HFF-Myc (cell line): ENCODE results near the gene SOX5.

ENCODE experiments used
- DNase-seq: peaks from one replicate; pipeline ENCODE4 v3.0.0-alpha.2; 2011; ENCODE audit warnings: low read depth; ENCODE audit errors: extremely low read depth
- H3K4me3 ChIP-seq: replicated peaks from 2 replicates; pipeline ENCODE4 v1.5.1; 2011; ENCODE audit warnings: low read depth, mild to moderate bottlenecking, control low read depth, low read length
- TF ChIP-seq, protein P1 (sequence below): IDR thresholded peaks from 2 replicates; pipeline ENCODE4 v1.5.1; 2012; ENCODE audit warnings: mild to moderate bottlenecking, low read depth, low read length, control low read depth; ENCODE audit errors: missing control alignments

SOX5 gene

GRCh38 chr12:23813206-23813605 is 136.3 kb downstream of the SOX5 start:
- TF ChIP-seq, protein P1, sequence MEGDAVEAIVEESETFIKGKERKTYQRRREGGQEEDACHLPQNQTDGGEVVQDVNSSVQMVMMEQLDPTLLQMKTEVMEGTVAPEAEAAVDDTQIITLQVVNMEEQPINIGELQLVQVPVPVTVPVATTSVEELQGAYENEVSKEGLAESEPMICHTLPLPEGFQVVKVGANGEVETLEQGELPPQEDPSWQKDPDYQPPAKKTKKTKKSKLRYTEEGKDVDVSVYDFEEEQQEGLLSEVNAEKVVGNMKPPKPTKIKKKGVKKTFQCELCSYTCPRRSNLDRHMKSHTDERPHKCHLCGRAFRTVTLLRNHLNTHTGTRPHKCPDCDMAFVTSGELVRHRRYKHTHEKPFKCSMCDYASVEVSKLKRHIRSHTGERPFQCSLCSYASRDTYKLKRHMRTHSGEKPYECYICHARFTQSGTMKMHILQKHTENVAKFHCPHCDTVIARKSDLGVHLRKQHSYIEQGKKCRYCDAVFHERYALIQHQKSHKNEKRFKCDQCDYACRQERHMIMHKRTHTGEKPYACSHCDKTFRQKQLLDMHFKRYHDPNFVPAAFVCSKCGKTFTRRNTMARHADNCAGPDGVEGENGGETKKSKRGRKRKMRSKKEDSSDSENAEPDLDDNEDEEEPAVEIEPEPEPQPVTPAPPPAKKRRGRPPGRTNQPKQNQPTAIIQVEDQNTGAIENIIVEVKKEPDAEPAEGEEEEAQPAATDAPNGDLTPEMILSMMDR = no peak
- no peak overlapping the region for H3K4me3 ChIP-seq

DNA sequence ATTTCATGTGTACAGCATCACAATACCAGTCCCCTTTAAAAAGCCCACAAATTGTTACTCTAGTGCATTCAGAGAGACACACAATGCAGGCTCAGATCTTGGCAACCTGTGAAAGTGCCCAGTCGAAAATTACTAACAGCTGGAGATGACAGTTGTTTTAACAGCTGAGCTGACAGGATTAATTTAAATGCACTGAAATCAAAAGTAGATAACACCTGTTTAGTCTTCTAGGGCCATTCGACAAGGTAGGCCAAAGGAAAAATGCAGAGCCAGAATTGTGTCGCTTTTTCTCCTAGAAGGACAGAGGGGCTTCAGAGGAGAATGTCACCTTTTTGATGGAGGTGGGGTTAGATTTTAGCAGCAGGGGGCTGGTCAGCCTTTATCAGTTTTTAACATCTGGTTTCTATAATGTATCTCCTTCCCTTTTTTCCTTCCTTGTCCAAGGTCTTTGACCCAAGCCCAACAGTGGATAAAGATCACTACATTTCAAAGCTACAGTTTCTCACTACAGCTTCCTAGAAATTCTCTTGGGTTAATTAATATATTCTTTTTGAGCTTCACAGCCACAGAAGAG is 139.1 kb downstream of the SOX5 start:
- no peak for DNase-seq
- H3K4me3 ChIP-seq = no peak overlapping the region
- TF ChIP-seq, protein P1 = no peak

More at GRCh38 chr12:23813206-23813605, 136.3 kb downstream of the SOX5 start:
- no peak for DNase-seq

- H3K4me3 ChIP-seq = no peak overlapping the region
- TF ChIP-seq, protein P1 = no peak
- DNase-seq = no peak
Measured at GRCh38 chr12:23803540-23803939, 145.9 kb downstream of the SOX5 start.

GRCh38 chr12:23795494-23795893 is 154.0 kb downstream of the SOX5 start:
- TF ChIP-seq, protein P1 = no peak
- no peak for DNase-seq
- H3K4me3 ChIP-seq = no peak overlapping the region

DNA sequence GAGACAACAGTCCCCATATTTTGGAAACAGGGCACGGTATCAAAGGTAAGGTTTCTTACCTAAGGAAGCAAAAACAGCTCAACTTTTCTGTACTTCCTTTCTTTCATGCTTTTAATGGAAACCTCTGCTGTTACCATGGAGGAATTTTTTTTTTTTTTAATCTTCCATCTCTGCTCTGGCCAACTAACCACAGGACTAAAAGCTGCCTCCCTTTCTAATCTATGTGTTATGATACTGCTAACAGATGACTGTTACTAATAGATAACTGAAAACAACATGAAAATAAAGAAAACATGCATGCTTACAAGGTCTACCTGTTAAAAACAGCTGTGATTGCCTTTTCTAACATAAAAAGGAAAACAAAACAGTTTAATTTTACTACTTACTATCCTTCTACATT is 168.4 kb downstream of the SOX5 start:
- TF ChIP-seq, protein P1 = no peak
- DNase-seq = no peak
- H3K4me3 ChIP-seq = no peak overlapping the region

GRCh38 chr12:23775208-23775607 is 174.3 kb downstream of the SOX5 start:
- TF ChIP-seq, protein P1 = no peak
- DNase-seq = no peak
- no peak overlapping the region for H3K4me3 ChIP-seq
